HG02943 (cell line): Measurements from ENCODE around the gene ZNF281.
"Not testable (repeated sequence)": the region's sequence is repeated elsewhere in the genome, so short reads cannot be mapped to it uniquely, and the experiment has no call there.

Experiments used
- ATAC-seq: cut with Tn5 transposase; IDR thresholded peaks from one replicate; pipeline ENCODE4 v1.9.1; 2021; ENCODE audit warnings: mild to moderate bottlenecking, low read depth, moderate library complexity; ENCODE audit not compliant: unreplicated experiment

The ZNF281 gene

DNA sequence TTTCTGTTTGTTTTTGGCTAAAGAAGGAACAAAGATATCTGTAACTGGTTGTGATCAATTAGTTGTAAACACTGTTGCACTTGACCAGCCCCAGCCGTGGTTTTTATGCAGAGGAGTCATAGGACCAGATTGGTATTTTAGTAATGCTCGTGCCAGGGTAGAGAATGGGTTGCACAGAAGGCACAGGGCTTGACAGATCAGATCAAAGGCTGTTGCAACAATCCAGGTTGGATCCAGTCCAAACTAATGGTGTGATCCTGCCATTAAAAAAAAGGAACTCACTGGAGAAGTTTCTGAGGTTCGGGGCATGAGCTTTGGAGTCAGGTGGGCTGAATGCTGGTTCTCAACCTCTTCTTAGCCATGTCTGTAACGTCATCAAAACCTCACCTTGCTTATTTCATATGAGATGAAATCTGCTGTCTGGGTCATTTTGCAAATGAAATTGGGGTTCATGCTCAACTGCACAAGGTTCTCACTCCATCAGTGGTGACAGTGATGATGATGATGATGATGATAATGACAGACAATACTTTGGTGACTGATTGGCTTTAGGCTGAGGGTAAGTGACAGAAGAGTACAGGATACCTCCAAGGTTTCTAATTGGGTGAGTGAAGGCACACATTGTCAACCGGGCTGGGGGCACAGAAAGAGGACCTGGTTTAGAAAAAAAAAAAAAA, 43.1 kb downstream of the ZNF281 start:
- ATAC-seq, result no peak

DNA sequence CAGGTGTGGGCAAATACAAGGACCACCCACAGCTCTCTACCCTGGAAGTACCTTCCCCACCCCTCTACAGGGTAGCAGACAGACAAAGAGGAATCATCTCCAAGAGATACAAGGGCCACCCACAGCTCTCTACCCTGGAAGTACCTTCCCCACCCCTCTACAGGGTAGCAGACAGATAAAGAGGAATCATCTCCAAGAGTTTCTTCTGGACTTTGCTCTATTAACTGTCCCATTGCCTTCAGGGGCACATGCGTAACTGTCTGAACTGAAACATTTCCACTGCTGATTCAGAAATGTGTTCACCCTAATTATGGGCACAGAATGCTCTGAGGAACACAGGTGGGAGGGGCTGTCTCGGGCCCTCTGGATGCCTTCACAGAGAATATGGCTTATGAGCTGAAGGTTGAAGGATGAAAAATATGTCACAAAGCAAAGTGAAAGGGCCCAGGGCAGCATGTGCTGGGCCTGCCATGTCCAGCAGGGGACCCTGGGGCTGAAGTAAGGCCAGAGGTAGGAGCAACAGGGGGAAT, 43.9 kb downstream of the ZNF281 start:
- ATAC-seq, result no peak

- no peak for ATAC-seq
Measured at GRCh38 chr1:200364831-200365230, 45.0 kb downstream of the ZNF281 start.

GRCh38 chr1:200364091-200364759, 45.6 kb downstream of the ZNF281 start:
- no peak for ATAC-seq

DNA sequence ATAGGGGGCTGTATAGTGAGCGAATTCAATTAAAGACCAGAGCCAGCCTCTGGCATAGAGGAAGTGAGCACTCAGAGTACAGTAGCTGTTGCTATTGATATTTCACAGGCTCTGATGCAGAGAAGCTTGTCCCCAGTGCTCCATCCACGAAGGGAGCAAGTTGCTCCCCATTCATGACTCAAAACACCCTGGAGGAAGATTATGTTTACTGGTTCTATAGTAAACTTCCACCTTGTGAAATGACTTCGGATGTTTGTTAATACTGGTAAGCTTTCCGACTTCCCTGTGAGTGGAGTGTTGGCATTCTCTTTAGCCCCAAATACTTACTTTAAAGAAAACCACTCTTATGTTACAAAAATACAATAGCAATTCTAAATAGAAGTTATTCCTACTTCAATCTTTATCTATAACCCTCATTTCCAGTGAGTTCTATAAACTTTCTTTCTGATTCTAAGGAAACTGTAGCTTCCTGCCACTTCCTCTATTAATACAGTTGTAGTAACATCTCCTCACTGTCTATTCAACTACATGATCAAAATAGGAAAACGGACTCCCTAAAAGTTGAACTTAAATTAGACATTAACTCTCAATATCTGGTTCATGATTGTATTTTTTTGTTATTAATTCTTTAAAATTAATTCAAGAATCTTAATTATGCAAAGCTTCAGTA, 46.4 kb downstream of the ZNF281 start:
- no peak for ATAC-seq

DNA sequence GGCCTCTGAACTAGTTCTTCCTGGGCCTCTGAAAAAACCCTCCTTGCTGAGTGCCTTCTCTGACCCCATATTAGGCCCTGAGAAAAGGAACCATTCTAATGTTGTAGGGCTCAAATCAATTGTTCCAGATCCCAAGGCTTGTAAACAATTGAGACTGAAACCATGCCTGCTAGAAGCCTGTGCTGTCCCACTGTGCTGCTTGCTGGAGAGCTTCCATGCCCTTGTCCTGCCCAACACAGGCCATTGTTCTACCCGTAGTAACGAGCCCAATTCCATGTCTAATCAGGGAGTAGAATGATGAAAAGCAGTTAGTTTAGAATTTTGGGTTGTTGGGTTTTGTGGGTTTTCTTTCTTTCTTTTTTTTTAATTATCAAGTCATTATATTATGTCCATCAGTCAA, 47.4 kb downstream of the ZNF281 start:
- no peak for ATAC-seq

DNA sequence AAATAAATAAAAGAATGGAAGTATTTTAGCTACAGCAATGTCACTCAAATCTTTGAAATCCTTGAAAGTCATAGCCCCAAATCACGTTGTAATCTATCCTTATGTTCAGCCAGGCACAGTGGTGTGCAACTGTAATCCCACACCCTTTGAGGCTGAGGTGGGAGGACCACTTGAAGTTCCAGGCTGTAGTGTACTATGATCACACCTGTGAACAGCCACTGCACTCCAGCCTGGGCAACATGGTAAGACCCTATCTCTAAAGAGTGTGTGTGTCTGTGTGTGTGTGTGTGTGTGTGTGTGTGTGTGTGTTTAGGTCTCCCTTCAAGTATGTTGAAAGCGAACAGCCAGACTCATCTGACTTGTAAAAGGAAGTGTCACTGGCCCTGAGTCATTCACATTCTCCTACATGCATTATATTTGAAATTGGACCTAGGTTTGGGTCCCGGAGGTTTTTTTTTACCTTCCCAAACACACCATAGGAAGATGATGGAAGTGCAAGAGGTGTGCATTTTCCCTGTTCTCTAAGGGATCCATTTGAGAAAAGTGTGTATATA, 50.1 kb downstream of the ZNF281 start:
- no peak for ATAC-seq

- not testable (repeated sequence) for ATAC-seq
Measured at GRCh38 chr1:200357925-200358324, 51.9 kb downstream of the ZNF281 start.

DNA sequence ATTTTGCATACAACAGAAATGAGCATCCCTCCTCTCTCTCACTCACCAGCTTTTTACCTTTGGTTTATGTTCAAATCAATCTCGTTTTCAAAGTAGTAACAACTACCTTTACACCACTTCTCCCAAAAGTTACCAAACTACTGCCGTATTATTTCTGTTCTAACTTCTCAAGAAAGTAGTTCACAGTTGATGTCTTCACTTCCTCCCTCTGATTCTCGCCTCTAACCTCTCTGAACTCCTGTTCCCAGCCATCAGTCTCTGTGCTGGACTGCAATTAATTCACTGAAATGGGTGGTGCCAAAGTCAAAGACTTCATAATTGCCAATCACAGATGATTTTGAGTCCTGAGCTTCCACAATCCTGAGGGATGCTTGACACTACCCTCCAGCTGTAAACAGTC, 54.0 kb downstream of the ZNF281 start:
- ATAC-seq, result no peak
